GM19099 (cell line): ENCODE results near the gene NAALADL2.

Experiments used
- POLR2A ChIP-seq: IDR thresholded peaks from 3 replicates; pipeline ENCODE4 v1.6.1; 2011; ENCODE audit warnings: low read depth; ENCODE audit not compliant: insufficient read length; ENCODE audit errors: extremely low read depth

NAALADL2 gene

DNA sequence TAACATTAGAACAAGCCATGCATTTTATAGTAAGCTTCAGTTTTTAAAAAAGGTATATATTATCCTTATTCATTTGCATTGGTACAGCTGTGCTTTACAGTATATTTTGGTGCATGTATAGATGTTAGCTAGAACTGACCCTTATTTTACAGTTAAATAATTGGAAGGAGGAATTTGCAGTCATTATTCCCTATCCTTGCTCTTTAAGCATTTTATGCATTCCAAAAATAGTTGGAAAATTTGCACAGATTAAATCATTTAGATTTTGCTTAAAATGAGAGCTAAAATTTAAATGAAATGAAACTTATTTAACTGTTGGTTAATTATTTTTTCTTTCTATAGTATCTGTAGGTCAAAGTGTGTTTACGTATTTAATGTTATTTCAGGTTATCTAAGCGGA, 667.1 kb downstream of the NAALADL2 start:
- TF ChIP-seq POLR2A: no peak

DNA sequence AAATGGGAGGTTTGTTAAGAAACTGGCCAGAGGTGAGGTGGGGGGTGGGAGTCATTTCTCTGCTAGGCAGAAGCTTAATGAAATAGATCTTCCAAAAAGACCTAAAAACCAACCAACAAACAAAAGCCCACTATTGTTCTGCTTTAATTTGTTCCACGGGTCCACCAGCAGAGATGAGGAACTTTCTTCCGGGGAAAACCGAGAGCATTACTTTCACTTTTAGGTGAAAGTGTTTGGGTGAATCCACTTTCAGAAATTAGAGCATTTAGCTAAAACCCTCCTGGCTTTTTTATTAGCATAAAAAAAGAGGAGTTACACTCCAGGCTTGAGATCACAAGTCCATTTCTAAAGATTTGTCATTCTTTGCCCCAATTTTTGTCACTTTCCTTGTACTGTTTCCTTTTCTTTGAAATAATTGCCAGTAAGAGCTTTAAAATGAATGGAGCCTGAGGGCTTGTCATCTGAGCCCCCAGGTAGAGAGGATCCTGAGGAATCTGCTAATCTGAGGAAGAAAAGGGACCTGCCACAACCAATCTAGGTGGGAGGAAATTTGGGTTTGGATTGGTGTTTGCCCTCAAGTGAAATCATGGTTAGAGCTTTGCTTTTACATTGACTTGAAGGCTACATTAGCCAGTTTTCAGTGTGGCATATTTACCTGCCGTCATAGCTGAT, 667.6 kb downstream of the NAALADL2 start:
- TF ChIP-seq POLR2A: no peak

DNA sequence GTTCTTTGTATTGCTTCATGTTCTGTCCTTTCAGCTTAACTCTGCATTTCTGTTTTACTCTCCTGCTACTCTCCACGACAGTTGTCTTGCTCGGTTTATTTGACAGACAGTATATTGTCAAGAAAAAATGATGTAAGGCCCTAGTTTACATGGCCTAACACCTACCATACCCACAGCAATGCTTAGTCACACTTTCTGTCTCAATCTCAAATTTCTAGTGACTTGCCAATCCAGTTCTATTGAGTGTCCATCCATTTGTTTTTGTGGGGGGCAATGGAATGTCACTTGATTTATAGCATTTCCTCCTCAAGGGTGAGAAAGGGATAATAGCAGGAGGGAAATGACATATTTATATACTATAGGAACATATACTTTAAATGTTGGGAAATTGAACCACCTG, 676.2 kb downstream of the NAALADL2 start:
- no peak for TF ChIP-seq POLR2A

DNA sequence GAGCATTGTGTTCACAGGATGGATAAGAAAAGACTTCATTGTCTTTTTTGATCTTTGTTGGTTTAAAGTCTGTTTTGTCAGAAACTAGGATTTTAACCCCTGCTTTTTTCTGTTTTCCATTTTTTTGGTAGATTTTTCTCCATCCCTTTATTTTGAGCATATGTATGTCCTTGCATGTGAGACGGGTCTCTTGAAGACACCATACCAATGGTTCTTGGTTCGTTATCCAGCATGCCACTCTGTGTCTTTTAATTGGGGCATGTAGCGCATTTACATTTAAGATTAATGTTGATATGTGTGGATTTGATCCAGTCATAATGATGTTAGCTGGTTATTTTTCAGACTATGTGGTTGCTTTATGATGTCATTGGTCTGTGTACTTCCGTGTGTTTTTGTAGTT, 687.0 kb downstream of the NAALADL2 start:
- TF ChIP-seq POLR2A: no peak

DNA sequence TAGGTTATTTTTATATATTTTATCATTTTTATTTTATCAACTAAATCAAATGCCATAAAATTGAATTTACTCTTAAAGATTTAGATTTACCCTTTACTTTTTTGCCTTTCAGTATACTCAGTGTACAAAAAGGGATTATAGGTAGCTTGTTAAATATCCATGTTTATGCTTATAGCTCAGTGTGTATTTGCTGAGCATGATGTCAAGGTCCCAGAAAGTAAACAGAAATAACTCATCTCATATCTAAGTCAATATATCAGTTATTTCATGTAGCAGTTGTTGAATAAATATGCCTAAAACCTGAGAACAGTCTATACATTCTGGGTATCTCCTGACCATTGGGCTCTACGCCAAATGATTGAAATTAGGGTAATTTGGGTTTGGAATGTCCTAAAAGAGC, 693.8 kb downstream of the NAALADL2 start:
- no peak for TF ChIP-seq POLR2A

DNA sequence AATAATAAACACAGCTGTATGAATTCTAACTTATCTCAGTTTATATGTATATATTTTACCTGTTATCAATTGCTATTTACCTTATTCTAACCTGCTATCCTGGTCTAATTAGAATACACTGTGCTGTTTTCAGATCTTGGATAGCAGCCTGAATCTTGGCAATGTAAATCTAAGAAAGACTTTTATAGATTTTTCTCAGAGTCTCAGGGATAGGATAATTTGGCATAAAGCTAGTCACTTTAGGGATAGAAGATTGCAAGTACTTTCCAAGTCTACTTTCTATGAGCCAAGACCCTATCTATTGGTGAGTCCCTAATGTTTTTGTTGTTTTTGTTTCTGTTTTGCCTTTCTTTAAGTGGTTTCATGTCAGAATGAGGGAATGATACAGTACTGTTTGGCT, 695.7 kb downstream of the NAALADL2 start:
- TF ChIP-seq POLR2A: no peak

DNA sequence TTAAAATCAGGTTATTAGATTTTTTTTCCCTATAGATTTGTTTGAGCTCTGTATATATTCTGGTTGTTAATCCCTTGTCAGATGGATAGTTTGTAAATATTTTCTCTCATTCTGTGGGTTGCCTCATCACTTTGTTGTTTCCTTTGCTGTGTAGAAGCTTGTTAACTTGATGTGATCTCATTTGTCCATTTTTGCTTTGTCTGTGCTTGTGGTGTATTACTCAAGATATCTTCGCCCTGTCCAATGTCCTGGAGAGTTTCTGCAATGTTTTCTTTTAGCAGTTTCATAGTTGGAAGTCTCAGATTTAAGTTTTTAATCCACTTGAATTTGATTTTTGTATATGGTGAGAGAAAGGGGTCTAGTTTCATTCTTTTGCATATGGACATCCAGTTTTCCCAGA, 699.1 kb downstream of the NAALADL2 start:
- no peak for TF ChIP-seq POLR2A

DNA sequence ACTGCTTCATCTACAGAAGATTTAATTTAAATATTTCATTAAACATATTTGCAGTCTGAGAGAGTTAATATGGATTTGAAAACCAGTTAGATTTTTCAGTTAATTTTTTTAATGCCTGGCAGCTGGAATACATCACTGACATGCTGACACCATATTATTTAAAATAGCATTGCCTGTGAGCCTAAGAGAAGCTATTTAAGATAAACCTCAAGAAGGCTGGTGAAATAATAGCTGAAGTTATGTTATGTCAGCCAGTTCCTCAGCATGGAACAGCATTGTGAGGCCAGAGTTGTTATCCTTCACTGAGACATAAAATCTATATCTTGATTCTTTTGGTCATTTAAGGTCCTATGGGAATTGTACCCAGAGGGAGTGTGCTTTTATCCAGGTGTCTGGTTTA, 705.2 kb downstream of the NAALADL2 start:
- no peak for TF ChIP-seq POLR2A

DNA sequence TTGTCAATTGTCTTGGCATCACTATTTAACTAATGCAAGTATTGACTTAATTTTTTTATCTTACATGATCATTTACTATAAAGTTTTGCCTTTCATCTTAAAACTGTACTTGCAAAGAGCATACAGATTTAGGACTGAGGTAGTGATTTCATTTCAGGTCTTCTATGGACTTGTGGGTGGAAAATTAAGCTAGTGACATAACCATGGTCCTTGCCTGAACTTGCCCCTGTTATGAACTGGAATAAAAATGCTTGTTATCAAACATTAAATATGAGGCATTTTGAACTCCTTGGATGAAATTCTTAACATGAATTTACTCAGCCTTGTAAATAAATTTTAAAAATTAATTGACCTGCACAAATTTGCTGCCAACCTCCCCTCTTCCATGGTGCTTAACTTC, 712.0 kb downstream of the NAALADL2 start:
- TF ChIP-seq POLR2A: no peak

DNA sequence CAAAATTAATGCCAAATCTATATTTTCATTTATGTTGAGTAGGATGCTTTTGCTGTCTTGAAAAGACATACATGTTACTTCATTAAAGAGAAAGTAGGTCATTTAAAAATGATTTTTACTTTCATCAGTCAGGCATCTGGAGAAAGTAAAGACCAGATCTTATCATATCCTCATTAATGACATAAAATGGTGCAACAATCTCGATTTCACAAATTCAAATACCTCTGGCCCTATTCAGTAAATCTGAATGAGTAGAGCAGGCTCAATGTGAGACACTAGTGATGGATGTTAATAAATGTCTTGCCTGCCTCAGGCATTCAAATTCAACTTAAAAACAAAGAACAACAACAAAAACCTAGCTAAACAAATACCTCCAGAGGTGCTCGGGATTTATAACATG, 714.1 kb downstream of the NAALADL2 start:
- no peak for TF ChIP-seq POLR2A

DNA sequence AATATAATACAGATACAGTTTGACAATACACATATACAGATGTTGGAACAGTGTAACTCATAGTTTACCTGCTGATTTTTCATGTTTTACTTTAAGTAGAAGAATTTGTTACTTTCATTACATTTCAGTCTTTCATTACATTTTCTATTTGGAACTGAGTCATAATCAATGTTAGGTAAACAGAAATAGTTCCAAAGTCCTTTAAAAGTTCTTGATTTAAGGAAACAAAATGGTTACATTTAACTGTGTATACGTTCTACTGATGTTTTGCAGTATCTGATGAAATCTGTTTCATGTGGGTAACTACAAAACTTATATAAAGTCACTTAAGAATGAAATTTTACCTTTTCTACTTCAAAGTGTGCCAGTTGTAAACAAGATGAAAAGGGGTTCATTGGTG, 721.2 kb downstream of the NAALADL2 start:
- no peak for TF ChIP-seq POLR2A

DNA sequence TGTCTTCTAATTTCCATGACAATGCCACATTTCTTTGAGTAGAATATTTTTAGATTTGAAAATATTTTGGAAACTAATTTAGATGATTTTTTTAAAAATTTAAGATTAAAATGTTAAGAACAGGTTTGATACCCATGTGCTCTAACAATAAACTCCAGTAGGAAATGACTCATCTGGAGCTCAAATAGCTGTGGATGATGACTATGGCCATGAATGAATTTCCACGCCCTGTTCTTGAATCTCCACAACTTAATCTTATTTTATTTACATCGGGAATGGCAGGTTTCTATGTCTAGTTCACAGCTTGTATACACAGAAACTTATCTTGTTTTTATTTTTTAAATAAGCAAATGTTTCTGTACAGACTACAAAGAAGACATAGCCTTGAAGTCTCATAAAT, 726.8 kb downstream of the NAALADL2 start:
- TF ChIP-seq POLR2A: no peak

DNA sequence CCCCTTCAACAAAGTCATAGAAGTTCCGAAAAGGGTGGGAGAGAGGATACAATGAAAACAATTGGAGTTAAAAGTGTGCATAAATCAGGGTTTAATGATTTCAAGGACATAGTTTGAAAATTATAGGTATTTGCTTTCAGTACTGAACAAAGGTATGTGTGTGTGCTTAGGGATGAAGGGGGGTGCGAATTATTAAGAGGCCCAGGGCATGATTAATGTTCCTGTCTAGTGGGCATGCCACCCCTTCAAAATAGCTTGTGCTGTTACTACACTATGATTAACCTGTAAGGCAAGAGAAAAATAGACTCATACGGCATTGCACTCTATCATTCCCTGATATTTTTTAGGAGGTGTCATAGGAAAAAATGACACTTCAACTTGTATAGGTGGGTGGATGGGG, 731.6 kb downstream of the NAALADL2 start:
- TF ChIP-seq POLR2A: no peak

DNA sequence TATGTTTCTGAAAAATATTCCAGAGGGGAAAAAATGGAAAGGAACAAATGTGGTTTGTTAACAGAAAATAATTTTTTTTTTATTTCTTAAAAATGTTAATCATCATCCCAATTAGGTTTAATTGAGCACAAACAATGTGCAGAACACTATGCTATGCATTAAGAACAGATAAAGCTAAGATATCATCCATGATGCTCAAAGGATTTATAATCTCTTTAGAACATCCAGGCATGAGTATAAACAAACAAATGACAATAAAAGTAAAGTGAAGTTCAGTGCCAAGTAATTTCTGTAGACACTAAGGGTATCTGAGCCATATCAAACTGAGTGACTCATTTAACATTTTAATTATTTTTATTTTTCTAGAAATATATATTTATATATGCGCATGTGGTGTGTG, 732.2 kb downstream of the NAALADL2 start:
- TF ChIP-seq POLR2A: no peak

DNA sequence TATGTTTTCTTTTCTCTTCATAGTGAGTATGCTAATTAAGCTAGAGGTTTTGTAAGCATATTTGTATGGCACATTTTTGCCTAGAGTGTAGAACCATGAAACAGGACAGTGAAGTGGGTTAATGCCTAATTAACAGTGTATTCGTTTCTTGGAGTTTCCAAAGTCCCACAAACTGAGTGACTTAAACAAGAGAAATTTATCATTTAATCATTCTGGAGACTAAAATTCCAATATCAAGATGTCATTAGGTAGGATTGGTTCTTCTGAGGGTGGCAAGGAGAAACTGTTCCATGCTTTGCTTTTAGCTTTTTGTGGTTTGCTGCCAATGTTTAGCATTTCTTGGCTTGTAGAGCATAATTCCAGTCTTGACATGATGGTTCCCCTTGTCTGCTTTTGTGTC, 734.2 kb downstream of the NAALADL2 start:
- TF ChIP-seq POLR2A: no peak

DNA sequence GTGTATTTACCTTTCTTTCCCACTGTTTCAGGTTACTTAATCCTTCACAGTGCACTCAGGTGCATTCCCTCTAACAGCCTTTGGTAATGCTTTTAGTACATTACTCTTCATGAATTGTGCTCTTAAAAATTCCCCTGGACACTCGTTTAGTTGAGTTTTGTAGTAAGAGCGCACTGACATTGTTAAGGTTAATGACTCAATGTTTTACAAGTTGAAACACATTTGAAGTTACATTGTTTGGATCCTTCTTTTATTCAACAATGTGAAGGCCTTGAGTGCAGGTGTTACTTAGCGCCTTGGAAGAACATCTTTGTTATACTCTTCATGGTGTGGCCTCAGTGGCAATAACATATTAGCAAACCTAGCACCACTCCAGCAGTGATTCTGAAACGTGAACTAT, 739.6 kb downstream of the NAALADL2 start:
- no peak for TF ChIP-seq POLR2A

DNA sequence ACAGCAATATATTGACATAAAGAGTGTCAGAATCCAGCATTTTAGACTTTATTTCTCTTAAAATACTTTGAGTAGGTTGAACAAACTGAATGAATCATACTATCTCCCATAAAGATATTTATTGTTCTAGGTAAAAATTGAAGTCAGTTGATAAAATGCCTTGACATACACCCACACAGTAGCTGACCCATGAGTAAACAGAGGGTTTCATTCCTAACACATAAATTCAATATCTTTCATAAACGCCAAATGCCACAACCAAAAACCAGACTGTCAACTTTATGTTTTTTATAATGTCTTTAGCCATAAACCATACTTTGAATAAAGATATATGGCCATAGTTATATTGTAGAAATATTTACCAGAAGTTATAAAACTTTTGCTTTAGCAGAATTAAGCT, 742.4 kb downstream of the NAALADL2 start:
- no peak for TF ChIP-seq POLR2A
